ENCODE data around the gene STEAP4.

The STEAP4 gene

DNA sequence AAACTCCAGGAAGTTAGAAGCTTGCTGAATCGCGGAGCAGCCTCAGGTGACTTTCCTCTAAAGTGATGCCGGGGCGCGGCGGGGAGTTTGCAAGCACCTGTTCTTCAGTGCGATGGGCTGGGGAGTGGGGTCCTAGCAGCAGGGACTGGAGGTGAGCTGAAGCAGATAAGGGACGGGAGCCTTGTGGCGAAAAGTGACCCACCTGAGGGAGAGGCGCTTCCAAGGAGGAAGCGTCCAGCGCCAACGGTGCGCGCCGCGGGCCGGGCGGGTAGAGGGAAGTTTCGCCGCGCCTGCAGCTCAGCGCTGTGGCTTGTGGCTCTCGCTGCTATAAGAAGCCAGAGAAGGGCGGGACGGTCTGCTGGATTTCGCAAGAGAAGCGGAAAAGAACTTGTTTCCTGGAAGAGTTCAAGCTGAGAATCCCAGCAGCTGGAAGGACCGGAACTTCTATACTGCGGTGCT lies at the start of gene STEAP4:
Gene STEAP4 (minus strand): TSS at position 305 of the 459 bp plus-strand sequence. CDS start 22,625 bp downstream, outside the sequence.
- peak in 4 of 56 donors; percentile 1 to 10 (median 2) for DNase-seq

DNA sequence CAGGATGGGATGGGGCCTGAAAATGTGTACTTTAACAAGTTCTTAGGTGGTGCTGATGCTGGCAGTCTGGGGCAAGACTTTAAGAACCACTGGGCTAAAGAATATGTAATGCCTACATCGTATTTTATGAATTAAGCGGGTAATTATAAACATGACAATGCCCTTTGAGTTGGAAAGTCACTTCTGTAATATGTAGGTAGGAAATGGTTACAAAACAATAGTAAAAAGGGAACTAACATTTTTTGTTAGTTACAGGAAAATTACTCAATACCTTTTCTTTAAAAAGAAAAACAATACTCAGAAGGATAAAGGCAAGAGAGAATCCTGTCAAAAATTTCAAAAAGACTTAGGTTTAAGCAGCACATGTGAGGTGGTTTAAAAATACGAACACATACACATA lies 48.3 kb upstream of the STEAP4 start:
- no peak for DNase-seq

DNA sequence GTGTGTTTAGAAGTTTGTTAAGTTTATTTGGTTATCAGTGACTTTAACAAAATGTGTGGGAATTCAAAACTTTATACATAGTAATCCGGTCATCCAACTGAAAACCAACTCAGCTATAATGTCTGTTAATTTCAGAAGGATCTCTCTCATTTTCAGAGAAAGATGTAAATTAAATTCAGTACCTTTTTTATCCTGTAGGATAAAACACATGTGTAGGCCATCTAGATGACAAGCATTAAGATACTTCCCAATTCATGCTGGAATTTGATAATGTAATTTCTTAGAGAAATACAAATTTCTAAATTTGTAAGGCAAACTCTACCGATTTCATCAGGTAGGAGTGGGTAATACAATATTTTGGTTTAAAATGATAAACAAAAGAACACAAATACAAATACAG lies 43.4 kb upstream of the STEAP4 start:
- DNase-seq = no peak

DNA sequence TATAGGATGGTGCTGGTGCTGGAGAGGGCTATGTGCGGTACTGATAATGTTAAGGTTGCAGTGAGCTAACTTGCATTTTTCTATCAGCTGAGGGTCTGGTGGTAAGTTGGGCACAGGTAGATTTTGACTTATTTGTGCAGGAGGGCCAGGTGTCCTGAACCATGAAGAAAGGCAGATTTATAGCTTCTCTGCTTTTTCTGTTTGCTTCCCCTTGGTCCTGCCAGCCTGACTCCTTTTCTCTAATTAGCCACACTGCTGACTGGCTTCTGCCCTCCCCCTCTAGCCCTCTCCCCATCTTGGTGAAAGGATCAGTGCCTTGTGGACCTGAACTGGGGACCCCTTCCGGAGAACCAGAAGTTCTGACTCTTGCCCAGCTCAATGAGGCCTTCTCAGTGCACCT lies 40.8 kb upstream of the STEAP4 start:
- no peak for DNase-seq

DNA sequence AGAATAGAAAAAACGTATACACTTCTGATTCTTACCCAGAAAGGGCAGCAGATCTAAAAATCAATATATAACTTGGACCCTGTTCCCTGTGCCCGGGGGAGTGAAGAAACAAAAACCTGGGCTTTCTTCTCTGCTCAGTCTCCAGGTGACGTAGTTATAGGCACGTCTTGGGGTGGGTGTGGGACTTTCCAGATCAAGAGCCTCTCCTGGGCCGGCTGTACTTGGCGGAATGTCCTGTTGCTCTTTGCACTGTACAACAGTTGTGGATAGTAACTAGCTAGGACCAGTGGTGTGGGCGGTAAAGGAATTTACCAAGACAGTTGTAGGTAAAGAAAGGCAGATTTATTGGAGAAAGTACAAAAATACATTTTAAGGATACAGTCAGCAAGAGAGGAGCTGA lies 40.4 kb upstream of the STEAP4 start:
- DNase-seq = no peak

DNA sequence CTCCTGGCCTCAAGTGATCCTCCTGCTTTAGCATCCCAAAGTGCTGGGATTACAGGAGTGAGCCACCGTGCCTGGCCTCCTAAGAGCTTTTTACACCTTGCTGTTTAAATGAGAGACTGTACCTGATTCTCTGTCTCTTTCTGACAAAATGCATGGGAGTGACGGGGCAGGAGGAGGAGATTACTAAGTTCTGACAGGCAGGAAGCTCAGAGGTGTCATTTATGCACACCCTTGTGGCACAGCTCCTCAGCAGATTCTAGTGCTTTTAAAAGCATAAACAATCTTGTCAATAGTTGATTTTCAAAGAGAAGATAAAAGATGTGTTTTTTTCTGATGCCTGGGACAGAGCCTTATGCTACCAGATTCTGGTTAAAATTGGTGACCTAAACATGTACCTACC lies 39.7 kb upstream of the STEAP4 start:
- no peak for DNase-seq

DNA sequence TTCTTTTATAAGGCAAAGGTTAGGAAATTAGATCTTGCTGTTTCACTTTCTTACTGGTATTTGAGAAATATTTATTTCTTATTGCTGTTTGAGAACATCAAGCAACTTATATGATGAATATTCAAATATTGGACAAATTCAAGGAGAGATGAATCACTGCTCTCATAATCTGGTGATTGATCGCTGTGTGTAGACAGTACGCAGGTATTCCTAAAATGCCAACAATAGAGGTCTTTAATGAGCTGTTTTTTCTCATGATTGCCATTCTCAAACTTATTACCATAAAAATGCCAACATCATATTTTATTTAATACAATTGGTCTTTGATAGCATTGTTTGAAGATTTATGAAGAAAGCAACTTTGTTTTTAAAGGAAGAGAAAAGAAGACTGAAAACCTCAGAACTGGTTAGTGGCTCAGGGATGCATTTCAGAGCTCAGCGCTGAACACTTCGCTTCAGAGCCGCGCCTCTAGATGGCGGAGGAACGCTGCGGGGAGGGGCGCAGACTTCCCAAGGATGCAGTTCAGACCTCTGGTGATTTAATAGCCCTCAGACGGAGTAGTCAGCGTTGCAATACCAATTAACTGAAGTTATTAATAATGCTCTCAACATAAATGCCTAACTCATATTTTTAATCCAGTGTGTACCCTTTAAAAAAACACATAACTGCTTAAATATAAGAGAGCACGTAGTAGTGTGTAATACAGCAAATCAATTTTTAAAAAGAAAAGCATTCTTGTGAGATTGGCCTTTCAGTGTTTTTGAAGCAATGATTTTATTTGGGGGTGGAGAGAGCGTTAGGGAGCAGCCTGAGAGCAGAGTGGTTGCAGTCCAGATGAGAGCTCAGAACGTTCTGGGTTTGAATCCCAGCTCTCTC lies 38.5 kb upstream of the STEAP4 start:
- peak in 36 of 56 donors; percentile 1 to 61 (median 15) for DNase-seq

DNA sequence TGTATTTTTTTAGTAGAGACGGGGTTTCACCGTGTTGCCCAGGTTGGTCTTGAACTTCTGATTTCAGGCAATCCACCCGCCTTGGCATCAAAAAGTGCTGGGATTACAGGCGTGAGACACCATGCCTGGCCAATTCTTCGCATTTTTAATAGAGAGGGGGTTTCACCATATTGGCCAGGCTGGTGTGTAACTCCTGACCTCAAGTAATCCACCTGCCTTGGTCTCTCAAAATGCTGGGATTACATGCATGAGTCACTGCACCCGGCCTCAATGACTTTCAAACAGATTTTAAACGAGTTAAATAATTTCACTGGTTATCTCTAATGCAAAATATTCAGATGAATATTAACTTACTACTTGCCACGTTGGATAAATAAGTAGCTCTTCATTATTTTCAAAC lies 37.6 kb upstream of the STEAP4 start:
- DNase-seq = no peak

DNA sequence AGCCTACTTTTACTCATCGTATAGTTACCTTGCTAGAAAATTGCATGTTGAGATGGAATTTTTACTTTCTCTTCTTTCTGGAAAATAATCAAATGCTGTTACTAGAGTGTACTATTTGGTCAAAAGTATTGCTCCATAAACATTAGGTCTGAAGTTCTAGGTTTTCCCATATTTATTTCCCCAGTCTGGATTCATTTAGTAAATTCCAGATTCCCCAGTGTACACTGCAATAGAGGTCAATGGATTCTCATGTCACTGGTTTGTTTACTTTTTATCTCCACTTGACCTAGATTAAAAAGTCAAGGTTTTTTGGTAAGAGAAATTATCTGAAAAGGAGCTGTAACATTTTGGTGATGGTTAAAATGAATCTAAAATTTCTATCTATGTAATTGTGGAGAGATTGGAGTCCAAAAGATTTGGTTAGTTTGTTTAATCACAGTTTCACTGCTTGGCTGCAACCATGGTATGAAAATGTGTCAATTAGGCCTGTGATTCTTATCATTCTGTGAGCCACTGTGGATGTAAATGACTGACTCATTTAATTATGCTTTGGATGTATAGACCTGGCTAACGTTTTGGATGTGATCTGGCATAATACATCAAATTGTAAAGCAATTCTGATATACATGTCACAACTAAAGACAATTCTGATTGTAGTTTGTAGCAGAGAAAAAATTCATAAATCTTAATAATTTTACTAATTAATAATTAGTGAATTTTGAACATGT lies 32.7 kb upstream of the STEAP4 start:
- no peak for DNase-seq

DNA sequence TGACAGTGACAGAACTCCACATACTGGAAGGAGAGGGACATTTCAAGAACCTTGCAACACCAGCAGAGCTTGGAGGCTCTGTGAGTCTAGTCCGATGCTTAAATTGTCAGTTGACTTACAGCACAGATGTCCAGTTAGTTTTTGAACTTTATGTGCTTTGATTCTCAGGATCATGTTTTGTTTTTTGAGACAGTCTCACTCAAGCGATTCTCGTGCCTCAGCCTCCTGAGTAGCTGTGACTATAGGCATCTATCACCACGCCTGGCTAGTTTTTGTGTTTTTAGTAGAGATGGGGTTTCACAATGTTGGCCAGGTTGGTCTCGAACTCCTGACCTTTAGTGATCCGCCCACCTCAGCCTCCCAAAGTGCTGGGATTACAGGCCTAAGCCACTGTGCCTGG lies 31.8 kb upstream of the STEAP4 start:
- DNase-seq = no peak

DNA sequence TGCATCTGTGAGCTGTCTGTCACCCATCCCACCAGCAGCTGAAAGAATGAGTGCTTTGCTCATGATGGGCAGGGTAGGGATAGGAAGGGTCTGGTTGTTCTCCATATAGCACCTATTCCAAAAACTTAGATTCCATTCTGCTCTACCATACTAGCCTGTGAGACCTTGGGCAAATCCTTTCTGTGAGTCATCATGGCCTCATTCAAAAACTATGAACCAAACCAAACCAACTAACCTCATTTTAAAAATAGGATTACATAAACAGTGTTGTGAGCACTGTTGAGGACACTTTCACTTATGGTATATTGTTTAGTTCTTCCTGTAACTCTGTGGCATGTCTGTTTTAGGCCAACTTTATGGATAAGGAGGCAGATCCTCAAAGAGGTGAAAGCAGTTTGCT lies 30.9 kb upstream of the STEAP4 start:
- no peak for DNase-seq

DNA sequence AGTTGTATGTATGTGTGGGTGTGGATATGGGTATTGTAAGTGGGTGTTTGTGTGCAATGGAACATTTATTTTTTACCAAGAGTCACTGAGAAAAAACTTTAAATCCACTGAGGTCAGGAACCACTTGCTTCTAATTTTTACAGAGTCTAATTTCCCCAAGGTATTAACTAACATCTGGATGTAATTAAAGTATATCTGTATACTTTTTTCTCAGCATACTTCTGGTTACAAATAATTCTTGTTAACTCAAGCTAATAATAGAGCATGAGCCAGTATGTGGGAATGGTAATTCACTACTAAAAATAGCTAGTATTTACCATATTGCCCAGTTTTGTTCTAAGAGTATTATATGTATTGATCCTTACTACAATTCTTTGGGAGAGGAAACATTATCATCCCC lies 24.6 kb upstream of the STEAP4 start:
- no peak for DNase-seq

DNA sequence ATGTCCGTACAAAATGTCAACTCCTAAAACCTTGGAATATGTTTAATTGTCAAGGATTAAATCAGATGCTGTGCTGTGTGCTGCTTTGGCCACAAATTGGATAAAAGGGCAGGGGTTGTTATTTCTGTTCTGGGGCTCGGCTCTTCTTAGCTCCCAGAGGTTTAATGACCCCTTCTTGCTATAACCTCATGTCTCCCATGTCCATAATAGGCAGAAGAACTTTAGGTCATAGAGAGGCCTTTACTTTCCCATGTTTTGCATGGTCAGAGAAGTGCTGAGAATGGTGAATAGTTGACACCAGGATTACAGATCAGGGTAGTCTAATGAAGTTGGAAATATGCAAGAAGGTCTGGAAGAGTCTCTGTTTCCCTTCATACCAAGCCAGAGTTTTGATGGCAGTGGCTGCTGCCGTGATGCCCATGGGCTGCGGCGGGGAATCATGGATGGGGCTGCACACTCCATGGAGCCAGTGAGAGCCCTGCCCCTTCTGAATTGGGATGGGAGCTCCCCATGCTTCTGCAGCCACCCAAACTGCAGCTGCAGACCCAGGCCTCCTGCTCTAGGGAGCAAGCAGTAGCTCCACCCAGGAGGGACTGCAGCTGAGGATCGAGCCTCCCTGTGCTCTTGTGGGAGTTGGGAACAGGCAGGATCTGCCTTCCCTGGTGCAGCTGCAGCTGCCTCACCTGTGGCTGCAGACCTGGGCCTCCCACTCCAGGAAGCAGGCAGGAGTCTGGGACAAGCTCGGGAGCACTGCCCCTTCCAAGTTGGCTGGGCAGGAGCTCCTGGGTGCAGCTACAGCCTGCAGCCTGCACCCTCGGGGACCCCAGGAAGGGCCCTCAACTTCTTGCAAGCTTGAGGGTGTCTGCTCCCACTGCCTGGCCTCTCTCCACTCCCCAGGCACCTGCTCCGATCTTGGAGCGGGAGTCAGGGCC lies 23.1 kb upstream of the STEAP4 start:
- DNase-seq = no peak

DNA sequence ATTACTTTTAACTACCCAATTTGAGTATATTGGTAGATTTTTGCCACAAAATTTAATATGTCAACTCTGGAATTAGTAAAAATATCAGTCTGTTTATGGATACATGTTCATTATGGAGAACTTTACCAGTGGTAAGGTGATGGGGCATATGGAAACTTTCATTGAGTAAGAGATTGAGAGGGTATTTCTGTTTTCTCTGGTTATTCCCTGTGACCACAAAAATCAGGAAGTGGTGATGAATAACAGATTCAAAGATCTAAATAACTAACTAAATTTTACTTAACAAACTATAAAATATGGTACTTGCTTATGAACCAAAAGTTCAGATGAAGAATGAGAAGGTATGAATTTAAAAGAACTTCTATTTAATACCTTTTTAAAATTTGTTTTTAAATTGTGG lies 22.1 kb upstream of the STEAP4 start:
- no peak for DNase-seq

DNA sequence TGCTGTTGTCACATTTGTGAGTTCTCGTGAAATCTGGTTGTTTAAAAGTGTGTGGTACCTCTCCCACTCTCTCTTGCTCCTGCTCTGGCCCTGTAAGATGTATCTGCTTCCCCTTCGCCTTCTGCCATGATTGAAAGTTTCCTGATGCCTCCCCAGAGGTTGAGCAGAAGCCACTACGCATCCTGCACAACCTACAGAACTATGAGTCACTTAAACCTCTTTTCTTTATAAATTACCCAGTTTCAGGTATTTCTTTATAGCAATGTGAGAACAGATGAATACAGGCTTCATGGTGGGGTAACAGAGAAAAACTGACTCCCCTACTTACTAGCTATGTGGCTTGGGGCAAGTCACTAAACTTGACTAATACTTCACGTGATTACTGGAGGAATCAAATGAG lies 18.0 kb upstream of the STEAP4 start:
- DNase-seq = no peak

DNA sequence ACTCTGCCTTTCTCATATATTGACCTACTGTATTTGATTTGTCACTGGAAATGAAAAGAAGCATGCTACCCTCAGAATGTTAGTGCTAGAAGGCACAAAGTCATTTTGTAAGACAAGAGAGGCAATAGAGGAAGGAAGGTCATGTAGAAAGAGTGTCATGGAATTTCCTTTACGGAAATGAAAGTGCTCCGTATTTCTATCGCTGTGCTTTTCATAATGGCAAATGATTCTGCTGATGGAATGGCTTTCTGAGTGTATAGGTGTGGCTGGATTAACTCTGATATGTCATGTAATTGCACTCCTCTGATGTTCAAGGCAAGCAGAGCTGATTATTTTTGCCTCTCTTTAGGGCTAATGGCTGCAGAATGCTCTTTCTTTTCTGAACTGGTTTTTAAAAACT lies 15.5 kb upstream of the STEAP4 start:
- no peak for DNase-seq

DNA sequence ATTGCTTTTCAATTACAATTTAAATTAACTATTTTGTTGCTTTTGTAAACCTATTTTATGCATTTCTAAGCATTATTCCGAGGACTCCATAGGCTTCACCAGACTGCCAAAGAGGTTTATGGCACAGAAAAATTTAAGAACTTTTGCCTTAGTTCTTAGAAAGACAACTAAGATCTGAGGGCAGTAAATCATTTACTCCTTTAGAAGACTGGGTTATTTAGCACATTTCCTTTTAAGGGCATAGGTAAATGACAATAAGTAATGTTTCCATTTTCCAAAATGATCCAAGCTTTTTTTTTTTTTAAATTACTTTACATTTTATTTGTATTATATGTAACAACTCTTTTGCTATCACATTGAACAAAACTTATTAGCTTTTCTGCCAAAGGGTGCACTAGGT lies 15.0 kb upstream of the STEAP4 start:
- no peak for DNase-seq

DNA sequence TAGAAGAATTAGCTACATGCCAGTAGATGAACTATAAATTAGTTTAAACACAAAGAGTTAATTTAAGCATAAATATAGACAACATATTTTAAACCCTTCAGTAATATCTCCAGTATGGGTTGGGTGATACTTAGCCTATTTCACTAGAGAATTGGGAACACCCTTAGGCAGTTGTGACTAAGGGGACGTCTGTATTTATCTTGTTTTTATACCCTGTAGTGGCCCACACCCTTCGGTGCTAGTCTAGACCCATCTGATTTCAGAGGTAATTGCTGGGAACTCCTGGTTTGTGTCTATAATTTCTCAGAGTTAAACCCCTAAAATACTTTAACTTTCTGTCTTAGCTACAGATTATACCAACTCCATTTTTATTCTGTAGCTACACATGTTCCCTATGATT lies 11.5 kb upstream of the STEAP4 start:
- no peak for DNase-seq

DNA sequence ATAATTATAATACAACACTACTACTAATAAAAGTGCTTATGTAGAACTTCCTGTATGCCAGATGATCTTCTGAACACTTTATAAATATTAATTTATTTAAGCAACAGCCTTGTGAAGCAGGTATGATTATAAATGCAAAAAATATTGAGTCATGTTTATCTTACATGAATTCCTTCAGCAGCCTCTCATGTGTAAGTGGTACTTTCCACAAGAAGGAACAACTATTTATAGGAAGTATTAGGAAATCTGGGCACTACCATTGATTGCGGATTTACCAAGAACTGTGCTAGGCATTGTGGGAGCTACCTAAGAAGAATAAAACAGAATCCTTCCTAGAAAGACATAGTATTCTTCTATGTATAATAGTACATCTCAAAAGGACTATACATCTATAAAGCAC lies 10.7 kb upstream of the STEAP4 start:
- DNase-seq = no peak

DNA sequence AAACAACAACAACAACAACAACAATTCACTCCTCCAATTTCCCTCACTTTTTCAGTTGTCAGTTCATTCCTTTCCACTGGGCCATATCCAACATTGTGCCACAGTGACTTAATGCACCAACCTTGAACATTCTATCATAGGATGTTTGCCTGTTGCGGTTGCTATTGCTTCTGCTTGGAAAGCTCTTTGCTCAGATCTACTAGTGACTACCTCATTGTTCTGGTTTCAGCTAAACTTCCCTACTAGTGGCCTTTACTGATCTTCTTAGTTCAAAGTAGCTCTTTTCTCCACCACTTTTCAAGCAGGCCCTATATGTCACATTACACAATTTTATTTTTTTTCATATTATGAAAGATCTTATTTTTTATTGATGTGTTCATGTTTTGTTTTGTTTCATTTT lies 9.8 kb upstream of the STEAP4 start:
- DNase-seq = no peak

DNA sequence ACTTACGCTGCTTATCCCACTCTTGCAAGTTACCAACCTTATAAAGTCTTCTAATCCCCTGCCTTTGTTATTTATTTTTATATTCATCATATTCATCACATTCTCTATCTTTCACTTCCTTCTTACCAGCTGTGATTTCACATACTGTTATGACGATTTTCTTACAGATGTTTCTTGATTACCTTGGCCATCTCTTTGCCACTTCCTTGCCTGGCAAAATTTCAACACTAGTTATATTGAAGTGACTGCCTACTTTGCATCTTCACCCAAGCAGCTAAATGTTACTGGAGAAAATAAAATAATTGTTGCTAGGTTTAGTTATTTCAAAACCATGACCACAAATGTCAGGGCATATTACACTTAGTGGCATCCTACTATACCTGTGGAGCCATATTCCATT lies 8.8 kb upstream of the STEAP4 start:
- no peak for DNase-seq

DNA sequence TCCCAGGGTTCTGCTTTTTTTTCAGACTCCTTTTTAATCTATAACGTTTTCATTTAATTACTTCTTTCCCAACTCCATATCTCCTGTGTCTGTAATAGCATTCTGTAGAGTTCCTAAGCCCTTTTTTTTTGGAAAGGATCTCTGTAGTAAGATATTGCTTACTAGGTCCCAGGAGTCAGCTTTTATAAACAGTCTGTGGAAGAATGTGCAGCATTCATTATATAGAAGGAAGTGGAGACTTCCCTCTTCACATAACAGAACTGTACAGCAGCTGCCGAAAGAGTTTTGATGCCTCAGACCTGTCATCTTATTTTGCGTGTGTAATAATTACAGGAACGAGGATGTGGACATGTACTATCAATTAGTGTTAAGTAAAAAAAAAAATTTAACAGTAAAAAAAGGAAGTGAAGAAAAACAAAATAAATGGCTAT lies 7.4 kb upstream of the STEAP4 start:
- no peak for DNase-seq
